SK-N-SH (cell line): ENCODE measurements around the gene MYO7A. TPM values are rescaled to one million over a fixed set of nuclear protein-coding genes. Genes with fewer than 3 reads are reported as not detected.
A peak's percentile ranks its signal among the peaks of the same experiment; 100 is the strongest.

ENCODE experiments used
- CTCF ChIA-PET: fragments of 300-600, 350-600 bp; formaldehyde crosslinking; extraction: SDS; loops from one replicate; lab custom pipeline; 2021; lab: Yijun Ruan, JAX
- POLR2A ChIA-PET: fragments of 350-600 bp; sonication (Branson Sonifier 250); formaldehyde crosslinking; extraction: SDS; loops from one replicate; lab custom pipeline; 2020; ENCODE audit warnings: antibody characterized with exemption, inconsistent platforms; lab: Yijun Ruan, JAX
- DNase-seq: peaks from one replicate; pipeline ENCODE4 v3.0.0; 2012
- H2AFZ ChIP-seq: fragments of 200-600 bp; sonication (generic); 2 replicates; pipeline ENCODE4 v1.8.1; 2016; ENCODE audit warnings: antibody characterized with exemption, mild to moderate bottlenecking, low read depth
- H3F3A ChIP-seq: fragments of 200-600 bp; sonication (generic); replicated peaks from 2 replicates; pipeline ENCODE3; 2016; ENCODE audit warnings: antibody characterized with exemption, mild to moderate bottlenecking; ENCODE audit not compliant: insufficient read depth
- H3K27ac ChIP-seq, 2 experiments: fragments of 200-500 bp in 1 of 2; fragments of 200-600 bp in 1 of 2; sonication (Bioruptor generic) in 1 of 2; sonication (generic), shearing (Covaris generic) in 1 of 2; 2 replicates each; pipeline versions ENCODE4 v1.5.1 to v1.6.1; 2014 to 2016; ENCODE audit warnings: low read depth in 2 of 2, inconsistent platforms in 1 of 2, low read length in 1 of 2, mild to moderate bottlenecking in 1 of 2, mixed read lengths in 1 of 2
- H3K27me3 ChIP-seq: fragments of 200-600 bp; sonication (generic), shearing (Covaris generic); 2 replicates; pipeline ENCODE4 v1.6.1; 2016; ENCODE audit warnings: mixed run types; ENCODE audit not compliant: insufficient read depth
- H3K36me3 ChIP-seq, 2 experiments: fragments of 200-500 bp in 1 of 2; fragments of 200-600 bp in 1 of 2; sonication (Bioruptor generic) in 1 of 2; sonication (generic) in 1 of 2; replicated peaks in 1 of 2; 2 replicates each; pipeline versions ENCODE3 to v1.5.1; 2014 to 2016; ENCODE audit warnings: low read length in 1 of 2, mild to moderate bottlenecking in 1 of 2; ENCODE audit not compliant: insufficient read depth in 2 of 2, control insufficient read depth in 1 of 2
- H3K4me1 ChIP-seq, 2 experiments: fragments of 200-500 bp in 1 of 2; fragments of 200-600 bp in 1 of 2; sonication (Bioruptor generic) in 1 of 2; sonication (generic), shearing (Covaris generic) in 1 of 2; 2 replicates each; pipeline versions ENCODE4 v1.5.1 to v1.6.1; 2014 to 2016; ENCODE audit warnings: low read depth in 1 of 2, low read length in 1 of 2, mixed run types in 1 of 2; ENCODE audit not compliant: insufficient read depth in 2 of 2, control insufficient read depth in 1 of 2
- H3K4me2 ChIP-seq: fragments of 200-600 bp; sonication (generic), shearing (Covaris generic); 2 replicates; pipeline ENCODE4 v1.6.1; 2017; ENCODE audit warnings: mixed run types
- H3K4me3 ChIP-seq, 2 experiments: fragments of 200-500 bp in 1 of 2; fragments of 200-600 bp in 1 of 2; sonication (Bioruptor generic) in 1 of 2; sonication (generic), shearing (Covaris generic) in 1 of 2; 2 replicates each; pipeline versions ENCODE4 v1.5.1 to v1.8.1; 2014 to 2016; ENCODE audit warnings: low read depth in 2 of 2, inconsistent platforms in 1 of 2, low read length in 1 of 2, mild to moderate bottlenecking in 1 of 2, mixed read lengths in 1 of 2, moderate library complexity in 1 of 2
- H3K79me2 ChIP-seq: fragments of 200-600 bp; sonication (generic); 2 replicates; pipeline ENCODE4 v1.8.1; 2017; ENCODE audit warnings: mild to moderate bottlenecking; ENCODE audit not compliant: insufficient read depth
- H3K9ac ChIP-seq: fragments of 200-600 bp; sonication (generic); 2 replicates; pipeline ENCODE4 v1.6.1; 2017; ENCODE audit warnings: mixed run types
- H3K9me2 ChIP-seq: fragments of 200-600 bp; sonication (generic); 2 replicates; pipeline ENCODE4 v1.6.1; 2017; ENCODE audit warnings: mixed run types
- H3K9me3 ChIP-seq: fragments of 200-600 bp; sonication (generic); 2 replicates; pipeline ENCODE4 v1.6.1; 2017; ENCODE audit warnings: mixed run types, mild to moderate bottlenecking, moderate library complexity
- H4K20me1 ChIP-seq: fragments of 200-600 bp; sonication (generic); 2 replicates; pipeline ENCODE4 v1.6.1; 2017; ENCODE audit warnings: mild to moderate bottlenecking, mixed run types; ENCODE audit not compliant: insufficient read depth
- CTCF ChIP-seq: fragments of 200-600 bp; sonication (generic); IDR thresholded peaks from 2 replicates; pipeline ENCODE4 v1.6.1; 2017; ENCODE audit warnings: antibody characterized with exemption, mild to moderate bottlenecking, moderate library complexity
- FOSL2 ChIP-seq: IDR thresholded peaks from 2 replicates; pipeline ENCODE4 v1.4.0; 2012; ENCODE audit warnings: low read depth, mild to moderate bottlenecking, moderate library complexity, borderline replicate concordance
- GABPA ChIP-seq: IDR thresholded peaks from 2 replicates; pipeline ENCODE4 v1.4.0; 2012; ENCODE audit warnings: low read depth, mild to moderate bottlenecking
- IRF3 ChIP-seq: fragments of 150-350 bp; IDR thresholded peaks from 2 replicates; pipeline ENCODE4 v1.6.1; 2016; ENCODE audit warnings: mild to moderate bottlenecking, low read depth, low read length
- JUND ChIP-seq: IDR thresholded peaks from 2 replicates; pipeline ENCODE4 v1.4.0; 2012
- RCOR1 ChIP-seq: fragments of 150-350 bp; IDR thresholded peaks from 2 replicates; pipeline ENCODE4 v1.6.1; 2017; ENCODE audit warnings: antibody characterized with exemption, low read length
- TCF12 ChIP-seq: IDR thresholded peaks from 2 replicates; pipeline ENCODE4 v1.4.0; 2012
- TEAD4 ChIP-seq: IDR thresholded peaks from 2 replicates; pipeline ENCODE4 v1.4.0; 2012; ENCODE audit warnings: mild to moderate bottlenecking, borderline replicate concordance; ENCODE audit not compliant: insufficient read depth
- YY1 ChIP-seq: IDR thresholded peaks from 2 replicates; pipeline ENCODE4 v1.4.0; 2012; ENCODE audit warnings: low read depth, mild to moderate bottlenecking
- WGBS: methylation state at CpG from one replicate; pipeline ENCODE4 v1.1.6; 2017; ENCODE audit warnings: low lambda C conversion rate; 5-methylcytosine and 5-hydroxymethylcytosine counted together
- polyA plus RNA-seq, 3 experiments: library from polyadenylated mRNA; depleted of rRNA; stranded (reverse); fragments of >200 nt; gene quantifications; 2 replicates each; pipeline ENCODE4 v1.2.3, GENCODE V29; 2012

Gene MYO7A
- polyA plus RNA-seq, 1 of the 3 experiments (the other 2 are of a cell fraction) = 0.08 TPM

GRCh38 chr11:77082838-77083565 lies 45.0 kb upstream of the MYO7A start (continued):
- TF ChIP-seq CTCF = no peak
- no peak for TF ChIP-seq GABPA
- TF ChIP-seq TEAD4 = no peak
- no peak for TF ChIP-seq RCOR1
- TF ChIP-seq YY1 = no peak
- TF ChIP-seq, all 33 proteins: peak for 0

GRCh38 chr11:77083566-77084245 lies 44.3 kb upstream of the MYO7A start:
- WGBS = 86% methylated on average over 8 of the region's 12 CpGs
- CTCF ChIA-PET = interaction anchor here (0.8 to 4.9 kb wide), 9 partner anchors 8 to 38 kb away, joined by 3 to 54 read pairs (median 7); no protein-coding TSS in a partner anchor
- Histone ChIP-seq H3K4me1 (peaks cover 0 to 30% of the 10 kb centered on the region in 2 experiments; a peak in 1 of 4 replicates), H3K4me3 (no peak overlapping the region), H3K27me3 (no peaks in the 10 kb centered on the region), H3K9me2 (no peaks in the 10 kb centered on the region), H3K27ac (peak overlapping the region in 1 of 2 experiments; percentile 85; a peak in 1 of 4 replicates), H3K9me3 (no peaks in the 10 kb centered on the region), H4K20me1 (0 out of 2 replicates have a peak, but pooled peaks cover 9% of the 10 kb centered on the region), H3K36me3 (peaks cover 2 to 5% of the 10 kb centered on the region in 2 experiments), H2AFZ (no peak overlapping the region), H3K4me2 (no peak overlapping the region), H3F3A (no peaks in the 10 kb centered on the region), H3K9ac (no peak overlapping the region), H3K79me2 (peaks cover 55% of the 10 kb centered on the region)
- DNase-seq = no peak
- no peak for TF ChIP-seq TCF12
- no peak for TF ChIP-seq TEAD4
- no peak for TF ChIP-seq FOSL2
- no peak for TF ChIP-seq YY1
- no peak for TF ChIP-seq JUND
- TF ChIP-seq IRF3 = no peak
- POLR2A ChIA-PET = interaction anchor here (1.0 kb wide), 1 partner anchor 11 kb away, joined by 3 read pairs; no protein-coding TSS in a partner anchor
